GM12874 (cell line): Measurements from ENCODE around the gene CCBE1.

ENCODE experiments used
- TF ChIP-seq, protein P1 (sequence below): IDR thresholded peaks from 2 replicates; pipeline ENCODE4 v1.5.1; 2011; ENCODE audit warnings: low read depth, mild to moderate bottlenecking, control low read depth, low read length, moderate library complexity; ENCODE audit not compliant: insufficient read depth

Gene CCBE1

DNA sequence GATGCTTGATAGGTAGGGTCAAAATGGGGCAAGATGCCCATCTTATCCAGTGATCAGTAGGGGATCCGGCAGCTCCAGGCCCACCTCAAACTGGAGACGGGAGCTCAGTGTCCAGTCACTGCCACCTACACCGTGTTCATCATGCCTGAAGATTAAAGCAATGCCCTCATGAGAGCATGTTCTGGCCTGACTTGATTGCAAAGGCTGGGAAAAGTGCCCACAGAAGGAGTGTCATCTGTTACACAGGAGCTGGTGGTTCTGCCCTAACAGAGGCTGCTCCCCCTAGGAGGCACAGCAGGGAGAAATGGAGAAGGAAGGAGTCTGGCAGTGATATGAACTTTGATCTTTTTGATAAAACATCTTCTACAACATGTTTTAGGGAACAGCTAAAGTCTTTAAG lies 92.3 kb downstream of the CCBE1 start:
- TF ChIP-seq, protein P1, sequence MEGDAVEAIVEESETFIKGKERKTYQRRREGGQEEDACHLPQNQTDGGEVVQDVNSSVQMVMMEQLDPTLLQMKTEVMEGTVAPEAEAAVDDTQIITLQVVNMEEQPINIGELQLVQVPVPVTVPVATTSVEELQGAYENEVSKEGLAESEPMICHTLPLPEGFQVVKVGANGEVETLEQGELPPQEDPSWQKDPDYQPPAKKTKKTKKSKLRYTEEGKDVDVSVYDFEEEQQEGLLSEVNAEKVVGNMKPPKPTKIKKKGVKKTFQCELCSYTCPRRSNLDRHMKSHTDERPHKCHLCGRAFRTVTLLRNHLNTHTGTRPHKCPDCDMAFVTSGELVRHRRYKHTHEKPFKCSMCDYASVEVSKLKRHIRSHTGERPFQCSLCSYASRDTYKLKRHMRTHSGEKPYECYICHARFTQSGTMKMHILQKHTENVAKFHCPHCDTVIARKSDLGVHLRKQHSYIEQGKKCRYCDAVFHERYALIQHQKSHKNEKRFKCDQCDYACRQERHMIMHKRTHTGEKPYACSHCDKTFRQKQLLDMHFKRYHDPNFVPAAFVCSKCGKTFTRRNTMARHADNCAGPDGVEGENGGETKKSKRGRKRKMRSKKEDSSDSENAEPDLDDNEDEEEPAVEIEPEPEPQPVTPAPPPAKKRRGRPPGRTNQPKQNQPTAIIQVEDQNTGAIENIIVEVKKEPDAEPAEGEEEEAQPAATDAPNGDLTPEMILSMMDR: no peak

DNA sequence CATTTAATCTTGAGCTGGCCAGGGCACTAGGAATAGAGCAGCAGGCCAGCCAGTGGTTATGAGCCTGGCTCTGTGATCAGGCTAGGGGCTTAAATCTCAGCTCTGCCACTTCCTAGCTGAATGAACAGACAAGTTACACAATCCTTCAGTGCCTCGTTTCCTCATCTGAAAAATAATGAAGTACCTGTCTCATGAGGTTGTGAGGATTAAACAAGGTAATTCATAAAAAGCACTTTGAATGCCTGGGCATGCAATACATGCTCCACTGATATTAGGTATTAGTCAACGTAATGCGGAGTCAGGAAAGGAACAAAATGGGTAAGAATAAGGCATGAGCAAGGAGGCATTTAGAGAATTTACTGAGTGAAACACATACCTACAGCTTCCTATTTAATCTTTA lies 100.2 kb downstream of the CCBE1 start:
- TF ChIP-seq, protein P1: no peak

DNA sequence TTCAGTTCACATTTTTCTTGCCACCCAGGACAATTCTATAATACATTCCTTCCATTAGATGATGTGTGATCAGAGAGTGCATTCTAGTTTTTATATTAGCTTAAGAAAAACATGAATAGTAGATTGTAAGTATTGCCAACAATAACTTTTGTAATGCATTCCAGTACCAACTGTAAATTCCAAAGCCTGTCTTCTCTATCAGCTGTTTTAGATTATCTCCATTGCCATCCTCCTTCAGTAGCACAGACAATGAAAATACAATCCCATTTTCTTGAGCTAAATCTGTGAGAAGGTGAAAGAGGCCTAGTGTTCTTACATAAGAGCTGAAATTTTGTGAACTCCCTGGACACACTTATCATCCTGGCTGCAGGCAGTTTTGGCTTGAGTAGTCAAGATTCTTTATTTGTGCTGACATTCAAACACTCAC lies 103.9 kb downstream of the CCBE1 start:
- TF ChIP-seq, protein P1: no peak

DNA sequence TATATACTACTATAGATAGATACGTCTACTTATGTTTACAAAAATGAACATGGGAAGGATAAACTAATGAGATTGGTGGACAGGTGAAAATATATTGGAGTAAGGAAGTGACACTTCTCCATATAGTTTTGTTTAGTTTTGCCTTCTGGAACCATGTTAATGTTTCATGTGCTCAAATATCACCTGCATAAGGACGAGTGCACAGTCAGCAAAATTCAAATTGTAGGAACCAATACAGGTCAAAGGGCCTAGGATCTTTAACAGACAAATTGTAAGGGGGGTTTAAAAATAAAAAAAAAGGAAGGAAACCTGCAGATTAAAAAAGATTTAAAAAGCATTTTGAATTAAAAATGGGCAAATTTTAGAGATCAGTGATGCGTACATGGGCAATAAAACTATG lies 104.6 kb downstream of the CCBE1 start:
- TF ChIP-seq, protein P1: no peak

DNA sequence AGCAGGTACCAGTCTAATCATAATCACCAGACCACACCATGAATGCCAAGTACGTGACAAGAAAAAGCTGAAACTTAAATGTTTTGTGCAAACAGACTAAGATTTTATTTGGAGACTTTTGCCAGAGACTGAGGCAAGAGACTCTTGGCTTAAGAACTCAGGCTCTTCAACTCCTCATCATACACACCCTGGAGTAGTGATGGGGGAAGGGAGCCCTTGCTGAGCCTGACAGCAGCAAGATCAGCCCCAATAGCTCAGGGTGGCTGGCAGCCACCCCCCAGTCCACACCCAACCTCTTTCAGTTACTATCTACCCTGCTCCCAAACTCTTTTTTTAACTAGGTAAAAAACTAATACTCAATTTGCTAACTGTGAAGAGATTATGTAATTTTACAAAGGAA lies 114.8 kb downstream of the CCBE1 start:
- TF ChIP-seq, protein P1: no peak

DNA sequence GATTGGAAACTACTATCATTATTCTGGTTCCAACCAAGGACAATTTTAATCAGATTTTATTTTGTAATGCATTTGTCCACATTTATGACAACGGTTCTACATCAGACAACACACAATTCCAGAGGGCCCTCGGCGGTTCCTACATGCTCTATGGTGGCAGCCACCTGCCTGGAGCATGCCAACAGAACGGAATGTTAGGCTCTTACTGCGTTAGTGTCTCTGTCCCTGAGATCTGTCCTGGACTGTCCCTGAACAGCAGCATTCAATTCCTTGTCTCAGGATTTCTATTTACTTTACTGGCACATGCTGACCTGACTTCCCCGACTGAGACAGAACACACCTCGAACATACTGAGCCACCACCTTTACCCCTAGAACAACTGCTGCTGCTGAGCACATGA lies 117.7 kb downstream of the CCBE1 start:
- TF ChIP-seq, protein P1: no peak

DNA sequence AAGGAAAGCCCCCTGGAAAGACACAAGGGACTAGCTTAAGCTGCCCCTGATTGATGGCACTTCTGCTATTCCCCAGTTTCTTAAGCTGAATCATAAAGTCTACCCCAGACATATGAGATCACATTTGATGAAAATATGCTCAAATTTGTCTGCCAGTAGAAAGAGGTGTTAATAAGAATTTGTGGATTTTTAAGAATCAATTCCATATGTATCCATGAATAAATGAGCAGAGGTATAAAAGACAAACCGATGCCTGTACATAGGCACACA lies 119.9 kb downstream of the CCBE1 start:
- TF ChIP-seq, protein P1: no peak
